Testis (tissue), 2 donors: ENCODE results near the gene WNT3.

Source experiments
- POLR2A ChIP-seq: fragments of 450-650 bp; IDR thresholded peaks from one replicate; pipeline ENCODE4 v1.6.1; 2017; ENCODE audit warnings: antibody characterized with exemption, mild to moderate bottlenecking, moderate library complexity
- TF ChIP-seq, protein P1 (sequence below), 3 experiments: fragments of 450-650 bp in 2 of 3; fragments of 200-600 bp in 1 of 3; sonication (generic) in 1 of 3; IDR thresholded peaks; one replicate each; pipeline ENCODE4 v1.5.1; 2016 to 2019; ENCODE audit warnings: antibody characterized with exemption in 3 of 3, mild to moderate bottlenecking in 2 of 3, moderate library complexity in 1 of 3

DNA sequence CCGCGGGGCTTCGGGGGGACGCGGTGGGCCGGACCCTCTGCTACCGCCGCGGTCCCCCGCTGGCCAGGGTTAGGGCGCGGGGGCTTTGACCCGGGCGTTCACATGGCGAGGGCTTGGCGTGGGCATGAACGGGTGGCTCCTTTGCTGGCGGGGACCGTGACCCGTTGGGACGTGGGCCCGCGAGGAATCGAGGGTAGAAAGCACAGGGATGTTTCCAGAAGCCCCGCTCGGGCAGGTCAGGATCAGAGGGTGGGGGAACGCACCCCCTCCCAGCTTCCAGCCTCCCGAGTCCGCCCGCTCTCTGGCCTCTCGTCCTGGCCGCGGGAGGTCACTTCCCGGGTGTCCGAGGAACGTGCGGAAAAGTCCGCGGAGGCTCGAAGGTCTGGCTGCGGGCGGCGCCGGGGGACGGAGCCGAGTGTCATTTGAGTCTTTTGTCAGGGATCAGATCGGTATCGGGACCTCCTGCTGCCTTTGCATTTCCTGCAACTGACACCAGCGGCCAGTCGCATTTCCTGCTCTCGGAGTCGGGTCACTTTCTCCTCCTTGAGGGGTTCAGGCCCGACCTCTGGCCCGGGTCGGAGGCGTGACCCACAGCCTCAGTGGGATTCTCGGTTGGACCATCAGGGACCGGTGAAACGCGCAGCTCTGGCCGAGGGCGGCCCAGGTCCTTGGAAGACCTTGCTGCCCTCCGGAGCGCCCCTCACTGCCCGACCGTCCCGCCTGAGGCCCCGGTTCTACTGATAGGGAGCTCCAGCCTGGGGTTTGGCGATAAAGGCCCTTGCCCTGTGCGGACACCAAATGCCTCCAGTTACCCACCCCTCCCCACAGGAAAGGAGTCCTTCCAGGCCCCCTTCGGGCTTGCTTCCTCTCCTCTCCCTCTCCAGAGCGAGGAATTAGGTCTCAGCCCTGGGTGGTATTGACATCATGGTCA is 702 bp upstream of the WNT3 start:
- TF ChIP-seq, protein P1, sequence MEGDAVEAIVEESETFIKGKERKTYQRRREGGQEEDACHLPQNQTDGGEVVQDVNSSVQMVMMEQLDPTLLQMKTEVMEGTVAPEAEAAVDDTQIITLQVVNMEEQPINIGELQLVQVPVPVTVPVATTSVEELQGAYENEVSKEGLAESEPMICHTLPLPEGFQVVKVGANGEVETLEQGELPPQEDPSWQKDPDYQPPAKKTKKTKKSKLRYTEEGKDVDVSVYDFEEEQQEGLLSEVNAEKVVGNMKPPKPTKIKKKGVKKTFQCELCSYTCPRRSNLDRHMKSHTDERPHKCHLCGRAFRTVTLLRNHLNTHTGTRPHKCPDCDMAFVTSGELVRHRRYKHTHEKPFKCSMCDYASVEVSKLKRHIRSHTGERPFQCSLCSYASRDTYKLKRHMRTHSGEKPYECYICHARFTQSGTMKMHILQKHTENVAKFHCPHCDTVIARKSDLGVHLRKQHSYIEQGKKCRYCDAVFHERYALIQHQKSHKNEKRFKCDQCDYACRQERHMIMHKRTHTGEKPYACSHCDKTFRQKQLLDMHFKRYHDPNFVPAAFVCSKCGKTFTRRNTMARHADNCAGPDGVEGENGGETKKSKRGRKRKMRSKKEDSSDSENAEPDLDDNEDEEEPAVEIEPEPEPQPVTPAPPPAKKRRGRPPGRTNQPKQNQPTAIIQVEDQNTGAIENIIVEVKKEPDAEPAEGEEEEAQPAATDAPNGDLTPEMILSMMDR (IDR thresholded peaks at IDR 0.05): no peak
- no peak for TF ChIP-seq POLR2A
